ENCODE measurements around the gene MYBBP1A.

Gene MYBBP1A

DNA sequence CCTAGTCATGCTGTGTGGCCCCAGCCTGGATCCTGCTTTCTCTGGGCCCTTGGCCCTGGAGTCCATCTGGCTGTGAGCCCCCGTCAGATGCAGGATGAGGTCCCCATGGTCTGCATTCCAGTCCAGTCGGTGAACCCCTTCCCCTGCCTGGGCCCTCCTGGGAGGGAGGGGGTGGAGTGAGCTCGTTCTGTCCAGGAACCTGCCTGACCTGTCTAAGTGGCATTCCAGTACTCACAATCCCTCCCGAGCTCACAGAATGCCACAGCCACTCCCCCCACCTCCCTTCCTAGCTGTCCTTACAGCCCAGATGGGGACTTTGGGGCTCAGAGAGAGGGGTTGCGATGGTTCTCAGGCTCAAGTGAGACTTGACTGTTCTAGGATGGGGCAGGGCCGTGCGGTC, 41.0 kb downstream of the MYBBP1A start:
- H3K4me3 ChIP-seq (ENCODE audit: low read length) = no peak overlapping the region
- H2AFZ ChIP-seq (ENCODE audit: low read length) = no peak overlapping the region
- H3F3A ChIP-seq (ENCODE audit: insufficient read depth, low read length) = no peaks in the 10 kb centered on the region
- no peaks in the 10 kb centered on the region for H3K9me3 ChIP-seq (replicated peaks; ENCODE audit: insufficient read depth, low read length)
- no peaks in the 10 kb centered on the region for H3K9me2 ChIP-seq (replicated peaks; ENCODE audit: insufficient read depth, low read length)
- H3K79me2 ChIP-seq (ENCODE audit: low read length) = no peaks in the 10 kb centered on the region
- TF ChIP-seq, protein P1, sequence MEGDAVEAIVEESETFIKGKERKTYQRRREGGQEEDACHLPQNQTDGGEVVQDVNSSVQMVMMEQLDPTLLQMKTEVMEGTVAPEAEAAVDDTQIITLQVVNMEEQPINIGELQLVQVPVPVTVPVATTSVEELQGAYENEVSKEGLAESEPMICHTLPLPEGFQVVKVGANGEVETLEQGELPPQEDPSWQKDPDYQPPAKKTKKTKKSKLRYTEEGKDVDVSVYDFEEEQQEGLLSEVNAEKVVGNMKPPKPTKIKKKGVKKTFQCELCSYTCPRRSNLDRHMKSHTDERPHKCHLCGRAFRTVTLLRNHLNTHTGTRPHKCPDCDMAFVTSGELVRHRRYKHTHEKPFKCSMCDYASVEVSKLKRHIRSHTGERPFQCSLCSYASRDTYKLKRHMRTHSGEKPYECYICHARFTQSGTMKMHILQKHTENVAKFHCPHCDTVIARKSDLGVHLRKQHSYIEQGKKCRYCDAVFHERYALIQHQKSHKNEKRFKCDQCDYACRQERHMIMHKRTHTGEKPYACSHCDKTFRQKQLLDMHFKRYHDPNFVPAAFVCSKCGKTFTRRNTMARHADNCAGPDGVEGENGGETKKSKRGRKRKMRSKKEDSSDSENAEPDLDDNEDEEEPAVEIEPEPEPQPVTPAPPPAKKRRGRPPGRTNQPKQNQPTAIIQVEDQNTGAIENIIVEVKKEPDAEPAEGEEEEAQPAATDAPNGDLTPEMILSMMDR (IDR thresholded peaks at IDR 0.05; ENCODE audit: low read length) = no peak
- TF ChIP-seq EZH2 (optimal IDR thresholded peaks at IDR 0.05; ENCODE audit: low read depth, low read length) = no peak
- no peak overlapping the region for H3K4me2 ChIP-seq (ENCODE audit: low read depth, low read length)
- H3K27ac ChIP-seq (ENCODE audit: low read length) = no peak overlapping the region
- H3K36me3 ChIP-seq (replicated peaks; ENCODE audit: insufficient read depth, low read length) = no peaks in the 10 kb centered on the region
- H3K27me3 ChIP-seq (replicated peaks; ENCODE audit: insufficient read depth, low read length) = no peaks in the 10 kb centered on the region
- H3K4me1 ChIP-seq (ENCODE audit: low read length) = peaks cover 8% of the 10 kb centered on the region
- no peak overlapping the region for H3K9ac ChIP-seq (ENCODE audit: low read length)
- H4K20me1 ChIP-seq (ENCODE audit: insufficient read depth, low read length) = no peaks in the 10 kb centered on the region
- no peak for DNase-seq

DNA sequence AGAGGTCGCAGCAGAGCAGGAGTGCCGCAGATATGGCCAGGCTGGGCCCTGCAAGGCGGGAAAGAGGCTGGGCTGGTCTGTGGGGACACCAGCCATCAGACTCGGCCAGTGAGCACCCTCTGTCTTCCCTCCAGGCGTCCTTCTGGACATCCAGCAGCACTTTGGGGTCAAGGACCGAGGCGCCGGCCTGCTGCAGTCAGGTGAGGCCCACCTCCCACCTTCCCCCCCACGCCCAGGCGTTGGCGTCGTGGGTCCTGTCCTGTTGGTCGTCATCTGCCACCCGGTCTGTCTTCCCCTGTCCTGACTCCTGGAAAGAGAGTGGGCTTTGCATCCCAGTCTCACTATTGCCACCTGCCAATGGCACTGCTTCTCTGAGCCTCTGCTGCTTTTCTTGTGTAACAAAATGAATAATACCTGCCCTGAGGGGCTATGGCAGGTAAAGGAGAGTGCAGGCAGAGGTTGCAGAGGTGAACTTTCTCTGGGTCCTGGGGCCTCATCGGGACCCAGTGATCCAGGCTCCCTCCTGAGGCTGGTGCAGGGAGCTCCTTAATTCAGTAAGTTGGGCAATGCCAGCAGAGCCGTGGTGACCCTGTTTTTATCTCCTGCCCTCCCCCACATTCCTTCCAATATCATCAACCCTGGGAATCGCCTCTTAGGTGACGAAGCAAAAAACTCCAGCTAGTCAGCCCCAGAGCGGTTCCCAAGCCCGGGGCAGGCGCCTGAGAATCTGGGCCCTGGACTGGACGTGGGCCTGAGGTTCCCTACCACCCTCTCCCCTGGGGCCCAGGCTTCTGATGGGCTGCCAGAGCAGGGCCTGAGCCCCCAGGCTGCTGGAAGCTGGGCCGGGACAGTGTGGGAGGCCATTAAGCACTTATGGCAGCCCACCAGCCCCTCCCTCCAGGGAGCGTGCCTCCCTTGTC, 41.8 kb downstream of the MYBBP1A start:
- H3K4me2 ChIP-seq (ENCODE audit: low read depth, low read length) = no peak overlapping the region
- H3K27ac ChIP-seq (ENCODE audit: low read length) = no peak overlapping the region
- H3K4me1 ChIP-seq (ENCODE audit: low read length) = no peaks in the 10 kb centered on the region
- H3K79me2 ChIP-seq (ENCODE audit: low read length) = no peaks in the 10 kb centered on the region
- no peaks in the 10 kb centered on the region for H3K9me3 ChIP-seq (replicated peaks; ENCODE audit: insufficient read depth, low read length)
- no peaks in the 10 kb centered on the region for H3K9me2 ChIP-seq (replicated peaks; ENCODE audit: insufficient read depth, low read length)
- no peak overlapping the region for H3K4me3 ChIP-seq (ENCODE audit: low read length)
- H2AFZ ChIP-seq (ENCODE audit: low read length) = no peak overlapping the region
- TF ChIP-seq EZH2phosphoT487 (IDR thresholded peaks at IDR 0.05; ENCODE audit: low read length) (no peak), EZH2 (optimal IDR thresholded peaks at IDR 0.05; ENCODE audit: low read depth, low read length) (no peak)
- TF ChIP-seq, protein P1 (IDR thresholded peaks at IDR 0.05; ENCODE audit: low read length) = no peak
- no peaks in the 10 kb centered on the region for H3K27me3 ChIP-seq (replicated peaks; ENCODE audit: insufficient read depth, low read length)
- no peak for DNase-seq
- no peaks in the 10 kb centered on the region for H3F3A ChIP-seq (ENCODE audit: insufficient read depth, low read length)
- no peaks in the 10 kb centered on the region for H3K36me3 ChIP-seq (replicated peaks; ENCODE audit: insufficient read depth, low read length)
- H4K20me1 ChIP-seq (ENCODE audit: insufficient read depth, low read length) = no peaks in the 10 kb centered on the region
- H3K9ac ChIP-seq (ENCODE audit: low read length) = no peak overlapping the region

DNA sequence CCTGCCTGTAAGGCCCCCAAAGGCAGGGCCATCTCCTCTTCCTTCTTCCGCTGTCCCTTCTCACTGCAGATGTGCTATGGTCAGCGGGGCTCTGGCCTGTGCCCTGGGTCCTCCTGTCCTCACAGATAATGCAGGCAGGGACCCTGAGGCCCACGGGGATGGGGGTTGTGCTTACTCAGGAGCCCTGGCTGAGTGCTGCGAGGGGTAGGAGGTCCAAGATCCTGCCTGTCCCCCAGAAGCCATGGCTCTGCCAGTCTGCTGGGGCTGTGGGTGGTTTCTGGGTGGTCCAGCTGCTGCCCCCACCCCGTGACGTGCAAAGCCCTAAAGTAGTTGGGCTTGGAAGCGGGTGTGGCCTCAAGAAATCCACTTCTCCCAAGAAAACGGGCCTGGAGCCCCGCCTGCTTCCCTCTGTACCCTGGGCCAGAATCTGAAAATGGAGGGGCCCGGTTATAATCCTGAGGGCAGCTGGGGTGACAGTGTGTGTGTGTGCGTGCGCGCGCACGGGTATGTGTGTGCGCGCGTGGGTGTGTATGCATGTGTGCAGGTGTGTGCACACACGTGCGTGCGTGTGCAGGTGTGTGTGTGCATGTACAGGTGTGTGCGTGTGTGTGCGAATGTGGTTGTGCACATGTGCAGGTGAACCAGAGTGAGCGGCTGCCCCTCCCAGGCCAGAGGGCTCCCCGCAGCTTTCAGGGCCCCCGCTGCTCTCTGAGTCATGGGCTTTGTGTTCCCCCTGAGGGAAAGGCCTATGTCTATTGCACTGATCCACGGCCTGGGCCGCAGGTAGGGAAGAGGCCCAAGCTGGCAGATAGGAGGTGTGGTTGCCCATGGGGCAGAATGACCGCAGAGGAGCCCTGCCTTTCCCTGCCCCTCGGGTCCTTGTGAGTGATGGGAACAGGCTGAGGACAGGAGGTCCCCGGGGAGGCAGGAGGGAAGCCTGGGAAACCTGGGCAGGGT, 42.8 kb downstream of the MYBBP1A start:
- H3K9me2 ChIP-seq (replicated peaks; ENCODE audit: insufficient read depth, low read length) = no peaks in the 10 kb centered on the region
- no peaks in the 10 kb centered on the region for H3K36me3 ChIP-seq (replicated peaks; ENCODE audit: insufficient read depth, low read length)
- H3F3A ChIP-seq (ENCODE audit: insufficient read depth, low read length) = no peaks in the 10 kb centered on the region
- no peak overlapping the region for H3K4me2 ChIP-seq (ENCODE audit: low read depth, low read length)
- no peak for DNase-seq
- no peaks in the 10 kb centered on the region for H3K27me3 ChIP-seq (replicated peaks; ENCODE audit: insufficient read depth, low read length)
- no peaks in the 10 kb centered on the region for H3K9me3 ChIP-seq (replicated peaks; ENCODE audit: insufficient read depth, low read length)
- H3K79me2 ChIP-seq (ENCODE audit: low read length) = no peaks in the 10 kb centered on the region
- H3K4me1 ChIP-seq (ENCODE audit: low read length) = no peaks in the 10 kb centered on the region
- TF ChIP-seq, protein P1 (IDR thresholded peaks at IDR 0.05; ENCODE audit: low read length) = no peak
- TF ChIP-seq EZH2phosphoT487 (IDR thresholded peaks at IDR 0.05; ENCODE audit: low read length) = no peak
- no peak for TF ChIP-seq EZH2 (optimal IDR thresholded peaks at IDR 0.05; ENCODE audit: low read depth, low read length)
- H4K20me1 ChIP-seq (ENCODE audit: insufficient read depth, low read length) = no peaks in the 10 kb centered on the region
- H3K9ac ChIP-seq (ENCODE audit: low read length) = no peak overlapping the region
- H3K4me3 ChIP-seq (ENCODE audit: low read length) = no peak overlapping the region
- no peak overlapping the region for H2AFZ ChIP-seq (ENCODE audit: low read length)
- H3K27ac ChIP-seq (ENCODE audit: low read length) = no peak overlapping the region

Data from MM.1S (cell line).